Testis (tissue), 3 donors: ENCODE measurements around the gene FBXO44. TPM values are rescaled to one million over a fixed set of nuclear protein-coding genes. Genes with fewer than 3 reads are reported as not detected.

Source experiments
- DNase-seq: peaks from one replicate; pipeline ENCODE4 v3.0.0-alpha.2; 2019
- H3K27ac ChIP-seq, 2 donors: fragments of 200-600 bp; sonication (generic); one replicate each; pipeline ENCODE4 v1.5.1; 2019
- H3K27me3 ChIP-seq: fragments of 200-600 bp; sonication (generic); one replicate; pipeline ENCODE4 v1.5.1; 2019
- H3K36me3 ChIP-seq: fragments of 200-600 bp; sonication (generic); one replicate; pipeline ENCODE4 v1.5.1; 2017; ENCODE audit warnings: low read depth; ENCODE audit errors: missing control alignments
- H3K4me1 ChIP-seq: fragments of 200-600 bp; sonication (generic); one replicate; pipeline ENCODE4 v1.5.1; 2019
- H3K4me3 ChIP-seq, 2 donors: fragments of 200-600 bp; sonication (generic); one replicate each; pipeline ENCODE4 v1.5.1; 2017 to 2019
- H3K9me3 ChIP-seq: fragments of 200-600 bp; sonication (generic); one replicate; pipeline ENCODE4 v1.5.1; 2017
- POLR2A ChIP-seq: fragments of 450-650 bp; IDR thresholded peaks from one replicate; pipeline ENCODE4 v1.6.1; 2017; ENCODE audit warnings: antibody characterized with exemption, mild to moderate bottlenecking, moderate library complexity
- WGBS, 2 donors: methylation state at CpG; one replicate each; pipeline ENCODE4 v1.1.5; 2018; 5-methylcytosine and 5-hydroxymethylcytosine counted together
- intact Hi-C: fragments of 100-400 bp; cut with DNase I; formaldehyde crosslinking; loops from one replicate; pipeline ENCODE4 v1.15.1; 2023; ENCODE audit warnings: low total_unique reads
- polyA plus RNA-seq: library from polyadenylated mRNA; stranded (reverse); fragments of 350-450 nt; fragmentation: Illumina TruSeq; extraction: RNeasy Lipid Tissue Mini Kit (QIAGEN cat#74804); gene quantifications from one replicate; pipeline ENCODE4 v1.2.3, GENCODE V29; 2014; ENCODE audit warnings: low read depth, low replicate concordance; ENCODE audit not compliant: insufficient read depth
- total RNA-seq, 2 donors: library from RNA; depleted of rRNA; stranded (reverse); fragments of >200 nt; gene quantifications; one replicate each; pipeline ENCODE4 v1.2.3, GENCODE V29; 2016
- TF ChIP-seq, protein P1 (sequence below), 3 experiments: fragments of 450-650 bp in 2 of 3; fragments of 200-600 bp in 1 of 3; sonication (generic) in 1 of 3; IDR thresholded peaks; one replicate each; pipeline ENCODE4 v1.5.1; 2016 to 2019; ENCODE audit warnings: antibody characterized with exemption in 3 of 3, mild to moderate bottlenecking in 2 of 3, moderate library complexity in 1 of 3

FBXO44 gene
- total and polyA plus RNA-seq, 3 donors from 2014 or later, result 28.0 to 36.4 (median 31.3) TPM

DNA sequence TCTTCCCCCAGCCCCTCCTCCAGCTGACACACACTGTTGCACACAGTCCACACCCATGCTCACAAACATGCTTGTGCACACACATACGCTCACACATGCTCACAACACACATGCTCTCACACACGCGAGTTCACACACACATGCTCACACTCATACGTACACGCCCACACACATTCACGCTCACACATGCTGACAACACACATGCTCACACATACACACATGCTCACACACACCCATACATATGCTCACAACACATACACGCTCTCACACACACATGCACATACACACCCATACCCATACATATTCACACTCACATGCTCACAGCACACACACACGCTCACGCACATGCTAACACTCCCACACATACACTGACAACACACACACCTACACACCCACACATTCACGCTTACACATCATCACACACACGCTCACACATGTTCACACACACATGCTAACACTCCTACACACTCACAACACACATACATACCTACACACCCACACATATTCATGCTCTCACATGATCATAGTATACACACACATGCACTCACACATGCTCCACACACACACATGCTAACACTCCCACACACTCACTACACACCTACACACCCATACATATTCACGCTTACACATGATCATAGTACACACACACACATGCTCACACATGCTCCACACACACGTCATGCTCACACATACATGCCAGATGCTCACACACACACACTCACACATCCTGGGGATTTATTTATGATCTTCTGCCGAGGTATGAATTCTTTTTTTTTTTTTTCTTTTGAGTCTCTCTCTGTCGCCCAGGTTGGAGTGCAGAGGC lies 47.5 kb downstream of the FBXO44 start:
- peaks cover 4% of the 10 kb centered on the region for H3K4me1 ChIP-seq
- H3K27me3 ChIP-seq, result no peaks in the 10 kb centered on the region
- H3K27ac ChIP-seq, result no peak overlapping the region
- 52 to 66% methylated on average over 15 of the region's 15 CpGs for WGBS, 2 donors
- H3K36me3 ChIP-seq, result no peaks in the 10 kb centered on the region
- no peak overlapping the region for H3K4me3 ChIP-seq
- intact Hi-C loops, result no loop called here
- no peak for TF ChIP-seq POLR2A
- DNase-seq, result no peak
- H3K9me3 ChIP-seq, result no peaks in the 10 kb centered on the region

DNA sequence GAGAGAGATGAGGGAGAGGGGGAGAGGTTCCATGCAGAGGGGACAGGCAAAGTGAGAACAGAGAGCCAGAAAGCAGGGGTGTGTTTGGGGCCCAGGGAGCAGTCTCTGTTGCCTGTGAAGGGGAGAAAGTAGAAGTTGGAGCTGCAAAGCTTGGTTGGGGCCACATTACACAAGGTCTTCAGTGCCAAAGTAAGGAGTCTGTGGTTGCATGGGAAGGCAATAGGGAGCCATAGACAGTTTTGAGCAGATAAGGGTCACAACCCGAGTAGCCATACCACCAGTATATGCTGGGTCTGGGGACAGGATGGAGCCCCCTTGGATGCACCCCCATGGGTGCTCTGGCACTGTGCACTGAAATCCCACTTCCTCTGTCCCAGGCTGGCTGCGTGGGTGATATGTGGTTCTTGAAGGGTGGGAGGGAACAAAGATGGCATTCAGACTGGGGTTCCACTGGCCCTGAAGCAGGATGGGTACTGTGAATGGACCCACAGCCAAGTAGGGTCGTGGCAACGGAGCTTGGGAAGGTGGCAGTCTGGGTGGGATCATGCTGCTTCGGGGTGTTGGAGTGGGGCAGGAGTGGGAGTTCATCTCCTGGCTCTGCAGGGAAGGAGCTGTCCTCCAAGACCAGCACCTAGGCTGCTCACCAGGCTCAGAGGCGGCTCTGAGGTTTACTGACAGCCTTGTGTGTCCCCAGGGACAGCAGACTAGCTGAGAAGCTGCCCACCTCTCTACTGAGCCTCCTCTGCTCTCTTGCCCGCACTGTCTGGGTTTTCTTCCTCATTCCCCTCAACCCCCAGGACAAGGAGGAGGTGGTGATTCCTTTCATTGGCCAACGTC lies 48.9 kb downstream of the FBXO44 start:
- Histone ChIP-seq H3K4me3 (no peak overlapping the region), H3K9me3 (no peaks in the 10 kb centered on the region), H3K4me1 (peaks cover 10% of the 10 kb centered on the region), H3K27ac (no peak overlapping the region), H3K36me3 (no peaks in the 10 kb centered on the region), H3K27me3 (no peaks in the 10 kb centered on the region)
- intact Hi-C loops, result no loop called here
- WGBS, 2 donors, result 60 to 77% methylated on average over 6 to 8 of the region's 8 CpGs
- no peak for DNase-seq
- TF ChIP-seq, protein P1, sequence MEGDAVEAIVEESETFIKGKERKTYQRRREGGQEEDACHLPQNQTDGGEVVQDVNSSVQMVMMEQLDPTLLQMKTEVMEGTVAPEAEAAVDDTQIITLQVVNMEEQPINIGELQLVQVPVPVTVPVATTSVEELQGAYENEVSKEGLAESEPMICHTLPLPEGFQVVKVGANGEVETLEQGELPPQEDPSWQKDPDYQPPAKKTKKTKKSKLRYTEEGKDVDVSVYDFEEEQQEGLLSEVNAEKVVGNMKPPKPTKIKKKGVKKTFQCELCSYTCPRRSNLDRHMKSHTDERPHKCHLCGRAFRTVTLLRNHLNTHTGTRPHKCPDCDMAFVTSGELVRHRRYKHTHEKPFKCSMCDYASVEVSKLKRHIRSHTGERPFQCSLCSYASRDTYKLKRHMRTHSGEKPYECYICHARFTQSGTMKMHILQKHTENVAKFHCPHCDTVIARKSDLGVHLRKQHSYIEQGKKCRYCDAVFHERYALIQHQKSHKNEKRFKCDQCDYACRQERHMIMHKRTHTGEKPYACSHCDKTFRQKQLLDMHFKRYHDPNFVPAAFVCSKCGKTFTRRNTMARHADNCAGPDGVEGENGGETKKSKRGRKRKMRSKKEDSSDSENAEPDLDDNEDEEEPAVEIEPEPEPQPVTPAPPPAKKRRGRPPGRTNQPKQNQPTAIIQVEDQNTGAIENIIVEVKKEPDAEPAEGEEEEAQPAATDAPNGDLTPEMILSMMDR (IDR thresholded peaks at IDR 0.05), result no peak
- no peak for TF ChIP-seq POLR2A

DNA sequence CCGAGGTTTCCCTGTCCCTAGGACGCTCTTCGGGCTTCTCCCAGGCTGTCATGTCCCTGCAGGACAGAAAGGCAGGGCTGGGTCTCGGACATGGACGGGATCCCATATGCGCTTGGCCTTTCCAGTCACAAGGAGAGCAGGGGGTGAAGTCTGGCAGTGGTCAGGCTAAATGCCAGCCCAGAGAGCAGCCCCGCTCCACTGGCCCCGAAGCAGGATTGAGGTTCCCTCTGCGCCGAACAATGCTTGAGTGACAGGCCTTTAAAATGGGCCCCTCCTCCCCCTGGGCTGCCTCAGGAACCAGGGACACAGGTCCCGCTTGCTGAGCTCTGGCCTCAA lies 49.5 kb downstream of the FBXO44 start:
- 40 to 78% methylated on average over 1 to 11 of the region's 11 CpGs for WGBS, 2 donors
- TF ChIP-seq, protein P1 (IDR thresholded peaks at IDR 0.05), result no peak
- TF ChIP-seq POLR2A, result no peak
- H3K4me1 ChIP-seq, result peaks cover 10% of the 10 kb centered on the region
- no peak overlapping the region for H3K27ac ChIP-seq
- H3K9me3 ChIP-seq, result no peaks in the 10 kb centered on the region
- H3K4me3 ChIP-seq, result no peak overlapping the region
- intact Hi-C loops, result no loop called here
- no peak for DNase-seq
- no peaks in the 10 kb centered on the region for H3K36me3 ChIP-seq
- H3K27me3 ChIP-seq, result no peaks in the 10 kb centered on the region

DNA sequence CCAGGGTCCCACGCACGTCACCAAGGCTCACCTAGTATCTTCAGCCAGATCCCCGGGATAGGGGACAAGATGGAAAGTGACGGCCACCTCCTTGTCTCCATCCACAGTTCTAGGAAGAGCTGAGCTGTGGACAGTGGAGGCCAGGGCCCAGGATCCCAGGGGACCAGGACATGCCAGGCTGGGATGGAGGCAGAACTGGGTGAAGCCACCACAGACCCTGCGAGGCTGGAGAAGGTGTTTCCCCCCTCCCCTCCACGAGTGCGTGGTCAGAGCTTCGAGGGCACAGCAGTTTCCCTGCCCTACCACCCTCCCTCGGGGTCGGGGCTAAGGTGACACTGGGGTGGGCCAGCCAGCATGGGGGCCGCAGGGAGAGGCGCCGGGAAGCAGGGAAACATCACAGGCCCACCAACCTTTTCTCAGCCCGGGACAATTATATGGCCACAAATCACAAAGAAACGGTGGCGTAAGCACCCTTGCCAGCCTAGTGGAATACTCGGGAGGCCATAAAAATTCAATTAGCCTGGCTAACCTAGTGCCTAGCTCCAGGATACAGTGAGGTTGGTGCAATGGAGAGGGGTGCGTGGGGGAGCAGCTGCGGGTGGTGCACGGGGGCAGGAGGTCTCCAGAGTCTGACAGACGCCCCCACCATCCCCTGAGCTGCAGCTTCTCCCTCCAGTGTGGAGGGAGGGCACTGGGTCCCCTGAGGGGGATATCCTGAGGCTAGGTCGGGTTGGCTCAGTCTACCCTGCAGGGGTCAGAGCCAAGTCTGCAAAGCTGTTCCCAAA lies 50.2 kb downstream of the FBXO44 start:
- Histone ChIP-seq H3K36me3 (no peaks in the 10 kb centered on the region), H3K27ac (no peak overlapping the region), H3K4me1 (peaks cover 10% of the 10 kb centered on the region), H3K27me3 (no peaks in the 10 kb centered on the region), H3K9me3 (no peaks in the 10 kb centered on the region), H3K4me3 (no peak overlapping the region)
- intact Hi-C loops, result no loop called here
- TF ChIP-seq POLR2A, result no peak
- TF ChIP-seq, protein P1 (IDR thresholded peaks at IDR 0.05), result no peak
- DNase-seq, result no peak
- WGBS, 2 donors, result 69 to 73% methylated on average over 13 to 22 of the region's 22 CpGs

DNA sequence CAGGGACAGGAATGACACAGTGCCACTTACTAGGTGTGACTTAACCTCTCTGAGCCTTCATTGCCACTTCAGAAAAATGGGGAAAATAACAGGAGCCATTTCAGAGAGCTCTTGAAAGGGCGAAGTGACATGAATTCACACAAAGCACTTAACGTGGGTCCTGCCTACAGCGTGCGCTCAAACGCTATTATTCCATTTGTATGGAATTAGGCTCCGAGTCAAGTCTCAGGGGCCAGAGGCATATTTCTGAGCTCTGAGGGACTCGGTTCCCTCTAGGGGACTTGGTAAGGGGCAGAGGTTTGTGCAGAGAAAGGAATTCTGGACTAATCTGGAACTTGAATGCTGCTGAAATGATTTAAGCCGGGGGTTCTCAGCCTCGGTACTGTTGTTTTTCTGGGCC lies 50.9 kb downstream of the FBXO44 start:
- no peak overlapping the region for H3K27ac ChIP-seq
- 84 to 87% methylated on average over 9 of the region's 9 CpGs for WGBS, 2 donors
- H3K4me3 ChIP-seq, result no peak overlapping the region
- no peaks in the 10 kb centered on the region for H3K36me3 ChIP-seq
- H3K27me3 ChIP-seq, result no peaks in the 10 kb centered on the region
- no peak for TF ChIP-seq POLR2A
- TF ChIP-seq, protein P1 (IDR thresholded peaks at IDR 0.05), result no peak
- intact Hi-C loops, result no loop called here
- H3K4me1 ChIP-seq, result peaks cover 10% of the 10 kb centered on the region
- DNase-seq, result no peak
- no peaks in the 10 kb centered on the region for H3K9me3 ChIP-seq
